HuH-7.5 (cell line): ENCODE measurements around the gene TH.
A peak's percentile ranks its signal among the peaks of the same experiment; 100 is the strongest.

Experiments used
- DNase-seq: peaks from one replicate; pipeline ENCODE4 v3.0.0; 2011; ENCODE audit warnings: low spot score

The TH gene

DNA sequence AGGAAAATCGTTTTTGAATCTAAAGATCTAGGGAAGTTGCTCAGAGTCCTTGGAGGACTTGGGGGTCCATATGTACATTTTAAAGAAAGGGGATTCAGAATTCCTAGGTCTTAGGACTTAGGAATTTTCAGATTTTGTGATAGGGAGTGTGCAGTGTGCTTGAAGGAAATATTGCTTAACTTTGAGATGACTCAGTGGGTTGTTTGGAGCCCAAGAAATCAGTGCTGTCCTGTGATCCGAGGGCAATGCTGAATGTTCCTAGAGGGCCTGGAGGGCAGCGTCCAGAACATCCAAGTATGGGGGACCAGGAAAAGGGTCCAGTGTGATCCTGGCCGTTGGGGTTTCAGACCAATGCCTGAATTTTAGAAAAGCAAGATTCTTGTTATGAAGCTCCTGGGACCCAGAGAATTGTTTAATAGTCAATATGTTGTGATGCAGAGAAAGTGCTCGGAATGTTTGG lies 29.3 kb downstream of the TH start:
- DNase-seq = no peak

DNA sequence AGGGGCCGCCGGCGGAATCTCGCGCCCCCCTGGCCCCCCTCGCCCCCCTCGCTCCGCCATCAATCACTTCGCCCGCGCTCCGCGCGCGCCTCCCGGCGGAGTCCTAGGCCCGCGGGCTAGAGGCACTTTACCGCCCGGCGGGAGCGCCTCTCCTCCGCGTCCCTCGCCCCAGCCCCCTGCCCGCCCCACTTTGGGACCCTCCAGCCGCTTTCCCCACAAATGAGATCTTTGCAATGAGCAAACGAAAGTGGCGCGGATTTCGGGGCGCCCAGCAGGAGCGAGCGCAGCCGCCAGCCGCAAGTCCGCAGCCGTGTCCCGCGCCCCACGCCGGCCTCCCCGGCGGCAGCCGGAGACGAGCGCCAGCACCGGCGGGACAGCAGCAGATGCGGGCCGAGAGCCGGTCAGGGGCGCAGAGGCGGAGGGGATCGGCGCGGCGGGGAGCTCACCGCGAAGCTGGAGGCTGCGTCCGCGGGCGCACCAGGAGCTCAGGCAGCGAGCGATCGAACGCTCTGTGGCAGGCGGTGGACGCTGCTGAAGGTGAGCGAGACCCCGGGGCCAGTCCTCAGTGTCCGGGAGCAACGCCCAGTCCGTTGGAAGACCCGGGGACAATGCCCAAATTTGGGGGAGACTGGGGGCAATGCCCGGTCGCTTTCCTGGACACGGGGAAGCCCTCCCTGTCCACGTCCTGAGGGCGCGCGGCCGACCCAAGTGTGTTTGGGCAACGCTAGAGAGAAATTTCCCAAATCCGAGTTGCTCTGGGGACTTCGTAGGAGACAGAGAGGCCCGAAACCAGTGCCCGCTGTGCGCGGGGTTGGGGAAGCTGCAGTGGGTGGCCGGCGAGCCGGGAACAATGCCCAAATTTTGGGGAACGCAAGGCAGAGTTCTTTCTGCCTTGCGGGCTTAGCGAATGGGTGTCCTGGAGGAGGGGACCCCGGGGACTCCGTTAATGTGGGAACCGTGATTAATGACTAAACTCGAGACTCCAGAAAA lies 30.9 kb downstream of the TH start:
- DNase-seq = no peak

DNA sequence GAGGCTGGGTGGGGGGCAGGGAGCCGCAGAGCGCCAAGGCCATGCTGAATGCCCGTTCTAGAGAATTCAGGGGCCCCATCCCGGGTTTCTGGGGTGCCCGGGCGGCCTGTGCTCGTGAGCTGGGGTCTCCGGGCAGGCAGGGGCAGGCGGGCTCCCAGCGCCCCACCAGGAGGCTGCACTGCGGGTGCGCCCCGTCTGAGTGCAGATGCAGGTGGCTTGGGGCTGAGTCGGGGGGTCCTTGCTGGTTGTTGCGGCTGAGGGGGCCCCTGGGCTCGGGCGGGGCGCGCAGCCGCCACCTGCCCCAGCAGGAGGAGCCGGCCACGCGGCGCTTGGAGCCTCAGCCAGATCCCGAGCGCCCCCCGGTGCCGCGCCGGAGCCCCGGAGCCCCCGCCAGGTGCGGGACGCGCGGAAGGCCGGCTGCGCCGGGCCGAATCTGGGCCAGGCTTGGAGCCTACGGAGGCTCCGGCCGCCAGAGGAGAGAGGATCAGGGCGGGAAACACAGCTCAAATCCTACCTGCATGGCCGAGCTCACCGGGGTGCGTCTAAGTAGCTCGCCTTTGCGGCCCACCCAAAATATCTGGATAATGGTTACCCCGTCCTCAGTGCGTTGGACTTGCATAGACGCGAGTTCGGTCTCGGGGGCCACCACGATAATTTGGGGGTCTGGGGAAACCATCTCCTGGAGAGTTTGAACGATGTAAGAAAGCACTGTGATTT lies 31.8 kb downstream of the TH start:
- DNase-seq = no peak

DNA sequence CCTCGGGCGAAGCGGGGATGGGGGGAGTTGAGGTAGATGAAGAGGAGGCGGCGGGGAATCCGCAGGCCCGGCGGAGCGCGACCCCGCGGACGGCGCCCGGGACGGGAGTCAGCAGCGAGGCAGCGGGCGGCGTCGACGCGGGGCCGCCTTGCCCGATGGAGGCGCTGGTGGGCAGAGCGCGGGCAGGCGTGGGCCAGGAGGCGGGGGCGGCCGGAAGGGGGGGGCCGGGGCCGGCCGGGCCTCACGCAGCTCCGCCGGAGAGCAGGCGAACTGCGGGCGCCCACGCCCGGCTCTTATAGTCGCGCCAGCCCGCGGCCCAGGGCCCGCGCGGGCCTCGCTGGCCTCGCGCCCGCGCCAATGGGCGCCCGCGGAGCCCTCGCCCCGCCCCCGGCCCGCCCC lies 32.5 kb downstream of the TH start, which contains the start of gene IGF2:
Gene IGF2, minus strand, starts transcription at position 267 of the 399 bp plus-strand sequence. CDS start 3,866 bp downstream, outside the sequence.
- DNase-seq = peak; percentile 77

DNA sequence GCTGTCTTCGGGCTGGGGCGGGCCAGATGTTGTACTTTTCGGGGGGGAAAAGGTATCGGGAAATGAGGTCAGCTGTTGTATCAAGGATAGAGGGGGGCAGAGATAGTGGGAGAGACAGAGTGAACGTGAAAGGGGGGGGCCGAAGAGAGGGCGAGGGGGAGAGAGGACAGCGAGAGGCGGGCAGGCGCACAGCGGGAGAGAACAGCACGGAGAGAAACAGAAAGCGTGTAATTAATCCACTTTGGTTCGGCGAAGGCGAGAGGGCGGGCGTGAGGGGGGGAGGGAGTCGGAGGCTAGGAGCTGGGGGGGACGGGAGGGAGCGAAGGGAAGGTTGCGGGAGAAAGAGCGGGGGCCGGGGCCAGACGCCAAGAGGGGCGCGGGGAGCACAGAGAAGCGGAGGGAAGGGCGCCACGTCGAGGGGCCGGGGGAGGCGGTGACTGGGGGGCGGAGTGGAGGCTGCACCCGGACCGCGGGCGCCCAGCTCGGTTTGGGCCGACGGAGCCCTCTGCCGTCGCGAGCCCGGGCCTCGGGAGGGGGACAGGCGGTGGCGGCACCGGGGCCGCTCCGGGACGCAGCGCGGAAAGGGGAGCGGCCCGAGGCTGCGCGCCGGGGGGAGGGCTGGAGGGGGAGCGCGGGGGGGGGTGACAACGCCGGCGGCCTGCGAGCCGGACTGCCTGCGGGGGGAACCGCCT lies 33.0 kb downstream of the TH start:
- DNase-seq = peak; percentile 76

DNA sequence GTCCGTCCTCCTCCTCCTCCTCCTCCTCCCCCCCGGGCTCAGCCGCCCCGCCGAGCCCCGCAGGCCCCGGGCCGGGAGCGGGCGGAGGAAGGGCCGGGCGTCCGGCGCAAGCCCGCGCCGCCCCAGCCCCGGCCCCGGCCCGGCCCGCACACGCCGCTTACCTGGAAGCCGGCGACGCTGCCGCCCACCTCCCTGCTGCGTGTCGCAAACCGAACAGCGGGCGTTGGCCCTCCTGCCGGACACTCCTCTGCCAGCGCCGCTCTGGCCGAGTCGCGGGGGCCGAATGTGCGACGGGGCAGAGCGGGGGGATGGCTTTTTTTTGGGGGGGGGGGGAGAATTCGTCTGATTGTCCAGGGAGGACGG lies 33.6 kb downstream of the TH start:
- DNase-seq = peak; percentile 72

DNA sequence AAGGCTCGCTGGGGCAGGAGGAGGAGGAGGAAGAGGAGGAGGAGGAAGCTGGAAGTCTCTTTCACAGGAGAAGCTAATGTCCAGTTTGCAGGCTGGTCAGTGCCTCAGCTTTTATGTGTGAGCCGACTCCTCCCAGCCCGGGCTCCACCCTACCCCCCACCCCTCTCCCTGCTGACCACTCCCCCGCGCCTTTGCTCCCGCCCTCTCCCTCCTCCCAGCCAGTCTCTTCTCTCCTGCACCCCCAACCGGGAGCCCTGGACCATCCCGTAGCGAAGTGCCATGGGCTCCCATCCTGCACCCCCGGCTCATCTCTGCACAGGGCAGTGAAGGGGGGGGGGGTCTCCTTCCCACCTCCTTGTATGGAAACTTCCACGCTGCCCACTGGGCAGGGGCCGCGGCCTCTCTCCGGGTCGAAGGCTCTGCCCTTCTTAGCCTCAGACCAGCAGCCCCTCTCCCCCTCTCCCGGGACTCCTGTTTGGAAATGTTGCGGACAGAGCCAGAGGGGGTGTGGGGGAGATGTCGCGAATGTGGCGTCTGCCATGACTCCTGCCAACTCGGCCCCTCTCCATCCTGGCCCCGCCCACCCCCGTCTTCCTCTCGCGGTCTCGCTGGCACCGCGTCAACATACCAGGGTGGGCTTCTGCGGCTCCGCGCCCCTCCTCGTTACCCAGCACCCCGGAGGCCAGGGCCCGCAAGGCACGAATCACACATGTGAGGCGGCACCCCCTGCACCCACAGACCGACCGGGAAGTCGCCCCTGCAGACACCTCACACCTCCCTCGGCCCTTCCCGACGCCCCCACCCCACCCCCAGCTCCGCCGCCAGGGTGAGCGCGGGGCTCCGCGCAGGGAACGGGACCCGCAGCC lies 34.2 kb downstream of the TH start:
- peak; percentile 98 for DNase-seq

DNA sequence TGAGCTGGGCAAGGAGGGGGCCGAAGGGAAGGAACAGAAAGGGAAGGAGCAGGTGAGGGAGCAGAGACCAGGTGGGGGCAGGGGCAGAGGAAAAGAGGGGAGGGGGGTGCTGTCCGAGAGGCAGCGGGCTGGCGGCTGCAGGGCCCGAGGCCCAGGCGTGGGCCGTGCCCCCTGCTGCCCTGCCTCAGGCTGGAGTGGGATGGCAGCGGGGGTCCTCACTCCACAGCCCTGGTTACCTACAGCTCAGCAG lies 34.7 kb downstream of the TH start:
- no peak for DNase-seq

DNA sequence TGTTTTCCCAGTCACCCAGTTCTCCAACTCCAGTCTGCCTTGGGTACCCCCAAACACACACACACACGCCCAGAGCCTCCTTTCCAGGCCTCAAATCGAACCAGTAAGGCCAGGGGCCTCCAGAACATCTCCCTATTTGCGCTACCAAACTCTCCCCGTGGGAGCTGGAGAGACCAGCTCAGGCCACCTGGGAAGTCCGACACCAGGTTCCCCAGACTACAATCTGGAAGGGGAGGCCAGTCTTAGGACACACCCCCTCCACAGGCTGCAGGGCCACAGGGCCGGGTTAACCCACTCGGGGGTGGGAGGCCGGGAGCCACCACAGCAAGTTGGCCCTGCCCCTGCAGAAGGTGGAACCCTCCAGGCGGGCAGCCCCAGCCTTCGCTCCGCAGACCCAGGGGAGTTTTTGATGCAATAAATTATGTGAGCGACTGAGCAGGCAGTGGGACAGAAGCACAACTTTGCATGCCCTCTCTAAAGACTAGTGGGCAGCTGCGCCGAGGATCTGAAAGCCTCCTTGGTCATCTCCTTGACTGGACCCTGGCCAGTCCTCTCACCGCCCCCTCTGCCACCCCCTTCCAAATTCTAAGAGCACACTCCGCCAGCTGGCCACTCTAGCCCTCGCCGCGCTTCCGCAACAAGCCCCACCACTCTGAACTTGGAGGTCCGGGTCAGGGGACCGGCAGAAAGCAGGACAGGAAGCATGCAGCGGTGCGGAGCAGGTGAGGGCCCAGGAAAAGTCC lies 35.2 kb downstream of the TH start:
- no peak for DNase-seq

DNA sequence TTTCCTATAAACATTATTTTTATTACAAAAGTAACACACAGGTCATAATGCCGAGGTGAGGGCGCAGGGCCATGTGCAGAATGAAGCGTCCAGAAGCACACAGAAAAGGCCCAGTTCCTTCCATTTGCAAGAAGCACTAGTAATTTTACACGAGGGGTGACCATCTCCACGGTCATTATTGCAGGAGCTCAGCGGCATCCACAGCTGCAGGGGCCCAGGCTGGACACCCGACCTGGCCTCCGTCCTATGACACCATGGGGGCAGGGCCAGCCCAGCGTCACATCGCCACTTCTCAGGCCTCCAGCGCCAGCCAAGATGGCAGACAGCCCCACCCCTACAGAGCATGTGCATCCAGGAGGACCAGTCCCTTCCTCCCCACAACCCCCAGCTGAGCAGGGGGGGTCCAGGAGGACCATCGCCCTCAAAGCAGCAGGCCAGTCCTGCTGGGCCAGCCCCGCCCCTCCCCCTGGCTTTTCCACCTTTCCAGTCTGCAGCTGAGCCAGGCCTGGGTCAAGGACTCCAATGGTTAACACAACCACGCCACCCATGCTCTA lies 35.9 kb downstream of the TH start:
- DNase-seq = no peak

DNA sequence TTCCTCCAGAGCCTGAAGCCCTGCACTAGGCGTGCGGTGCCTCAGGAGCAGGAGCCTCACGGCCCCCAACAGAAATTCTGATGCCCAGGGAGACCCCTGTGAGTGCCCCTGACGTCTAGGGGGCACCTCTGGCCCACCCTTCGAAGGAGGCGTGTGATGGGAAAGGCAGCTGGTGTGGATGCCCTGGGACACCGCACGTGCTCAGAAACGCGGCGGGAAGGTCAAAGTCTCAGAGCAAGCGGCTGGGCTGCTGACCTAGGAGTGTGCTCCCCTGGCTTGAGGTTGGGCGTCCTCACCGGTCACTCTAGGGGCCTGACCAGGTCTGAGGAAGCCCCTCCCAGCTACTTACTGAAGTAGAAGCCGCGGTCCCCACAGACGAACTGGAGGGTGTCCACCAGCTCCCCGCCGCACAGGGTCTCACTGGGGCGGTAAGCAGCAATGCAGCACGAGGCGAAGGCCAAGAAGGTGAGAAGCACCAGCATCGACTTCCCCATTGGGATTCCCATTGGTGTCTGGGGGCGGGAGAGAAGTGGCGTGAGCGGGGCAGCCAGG lies 36.5 kb downstream of the TH start:
- no peak for DNase-seq

DNA sequence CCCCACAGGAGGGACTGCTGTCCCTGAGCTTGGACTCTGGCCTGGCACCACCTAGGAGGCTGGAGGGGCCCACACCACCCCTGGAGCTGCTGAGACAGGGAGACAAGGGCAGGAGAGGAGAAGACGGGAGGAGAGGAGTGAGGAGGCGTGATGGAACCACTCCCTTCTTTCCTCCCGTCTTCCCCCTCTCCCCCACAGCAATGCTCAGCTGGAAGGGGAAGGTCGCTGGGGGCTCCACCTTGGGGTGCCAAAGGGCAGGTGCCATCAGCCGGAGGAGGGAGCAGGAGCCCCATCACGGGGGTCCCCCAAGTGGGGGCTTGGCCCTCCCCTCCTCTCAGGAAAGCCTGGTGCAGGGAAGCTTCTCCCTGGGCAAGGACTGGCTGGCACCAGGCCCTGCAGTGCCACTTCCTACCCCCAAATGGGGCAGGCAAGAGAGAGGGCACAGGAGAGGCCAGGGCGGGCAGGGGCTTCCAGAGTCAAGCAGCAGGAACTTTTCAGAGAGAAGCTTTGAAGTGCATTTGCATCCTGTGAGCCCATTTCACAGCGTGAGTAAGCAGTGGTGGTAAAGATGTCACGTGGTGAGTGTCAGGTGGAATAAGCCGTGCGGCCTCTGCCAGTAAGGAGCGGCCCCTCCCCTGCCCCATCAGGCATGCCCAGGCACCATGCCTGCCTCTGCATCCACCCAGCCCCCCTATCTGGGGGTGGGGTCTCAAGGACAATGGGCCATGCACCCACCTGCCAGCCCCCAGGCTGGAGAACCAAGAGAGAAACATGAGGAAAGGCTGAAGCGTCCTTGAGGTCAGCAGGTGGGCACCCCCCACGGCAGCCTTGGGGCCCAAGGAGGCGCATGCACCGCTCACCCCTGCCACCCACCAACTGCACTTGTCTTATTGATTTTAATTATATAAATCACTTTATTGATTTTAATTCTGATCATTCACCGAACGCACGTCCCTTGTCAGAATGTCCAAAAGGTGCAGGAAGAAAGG lies 37.3 kb downstream of the TH start:
- no peak for DNase-seq

DNA sequence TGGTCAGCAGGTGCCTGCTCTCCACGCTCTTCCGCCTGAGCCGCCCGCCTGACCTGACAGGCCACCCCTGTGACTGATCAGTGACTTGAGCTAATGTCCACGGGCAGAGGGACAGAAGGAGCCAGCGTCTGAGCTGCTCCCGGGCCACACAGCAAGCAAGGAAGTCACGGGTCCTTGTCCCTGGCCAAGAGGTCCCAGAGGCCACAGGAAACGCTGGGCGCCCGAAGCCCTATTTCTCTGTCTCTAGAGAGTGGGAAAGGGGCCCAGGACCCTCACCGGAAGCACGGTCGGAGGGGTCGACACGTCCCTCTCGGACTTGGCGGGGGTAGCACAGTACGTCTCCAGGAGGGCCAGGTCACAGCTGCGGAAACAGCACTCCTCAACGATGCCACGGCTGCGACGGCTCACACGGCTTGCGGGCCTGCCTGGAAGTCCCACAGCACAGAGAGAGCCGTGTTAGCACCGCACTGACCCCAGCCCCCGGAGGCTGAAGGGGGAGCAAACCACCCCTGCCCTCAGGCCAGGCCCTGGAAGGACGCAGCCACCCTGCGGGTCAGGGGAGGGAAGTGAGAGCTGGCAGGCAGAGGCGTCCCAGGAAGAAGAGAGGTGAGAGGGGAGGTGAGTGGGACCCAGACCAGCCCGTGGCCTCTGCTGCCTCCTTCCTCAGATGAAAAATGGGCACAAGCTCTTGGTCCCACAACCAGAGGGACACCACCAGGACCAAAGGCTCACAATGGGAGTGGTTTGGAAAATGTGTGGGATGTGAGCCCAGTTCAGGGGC lies 38.2 kb downstream of the TH start:
- no peak for DNase-seq

DNA sequence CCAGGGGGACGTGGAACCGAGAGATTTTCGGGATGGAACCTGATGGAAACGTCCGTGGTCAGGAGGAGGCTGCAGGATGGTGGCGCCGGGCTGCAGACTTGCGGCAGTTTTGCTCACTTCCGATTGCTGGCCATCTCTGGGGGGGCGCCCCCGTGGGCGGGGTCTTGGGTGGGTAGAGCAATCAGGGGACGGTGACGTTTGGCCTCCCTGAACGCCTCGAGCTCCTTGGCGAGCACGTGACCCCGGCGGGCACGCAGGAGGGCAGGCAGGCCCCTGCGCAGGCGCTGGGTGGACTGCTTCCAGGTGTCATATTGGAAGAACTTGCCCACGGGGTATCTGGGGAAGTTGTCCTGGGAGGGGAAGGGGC lies 38.8 kb downstream of the TH start:
- DNase-seq = no peak

DNA sequence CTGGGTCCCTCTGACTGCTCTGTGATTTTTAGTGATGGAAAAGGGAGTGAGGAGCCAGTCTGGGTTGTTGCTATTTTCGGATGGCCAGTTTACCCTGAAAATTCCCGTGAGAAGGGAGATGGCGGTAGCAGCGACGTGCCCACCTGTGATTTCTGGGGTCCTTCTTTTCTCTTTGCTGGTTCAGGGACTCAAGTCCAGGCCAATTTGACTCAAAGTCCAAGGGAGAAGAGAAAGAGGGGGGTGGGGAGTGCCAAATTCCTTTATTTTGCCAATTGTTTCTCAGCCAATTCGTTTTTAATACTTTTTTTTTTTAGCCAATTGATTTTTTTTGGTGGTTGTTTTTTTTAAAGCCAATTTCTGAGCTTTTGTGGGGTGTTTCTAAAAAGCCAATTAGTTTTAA lies 39.4 kb downstream of the TH start:
- DNase-seq = no peak

DNA sequence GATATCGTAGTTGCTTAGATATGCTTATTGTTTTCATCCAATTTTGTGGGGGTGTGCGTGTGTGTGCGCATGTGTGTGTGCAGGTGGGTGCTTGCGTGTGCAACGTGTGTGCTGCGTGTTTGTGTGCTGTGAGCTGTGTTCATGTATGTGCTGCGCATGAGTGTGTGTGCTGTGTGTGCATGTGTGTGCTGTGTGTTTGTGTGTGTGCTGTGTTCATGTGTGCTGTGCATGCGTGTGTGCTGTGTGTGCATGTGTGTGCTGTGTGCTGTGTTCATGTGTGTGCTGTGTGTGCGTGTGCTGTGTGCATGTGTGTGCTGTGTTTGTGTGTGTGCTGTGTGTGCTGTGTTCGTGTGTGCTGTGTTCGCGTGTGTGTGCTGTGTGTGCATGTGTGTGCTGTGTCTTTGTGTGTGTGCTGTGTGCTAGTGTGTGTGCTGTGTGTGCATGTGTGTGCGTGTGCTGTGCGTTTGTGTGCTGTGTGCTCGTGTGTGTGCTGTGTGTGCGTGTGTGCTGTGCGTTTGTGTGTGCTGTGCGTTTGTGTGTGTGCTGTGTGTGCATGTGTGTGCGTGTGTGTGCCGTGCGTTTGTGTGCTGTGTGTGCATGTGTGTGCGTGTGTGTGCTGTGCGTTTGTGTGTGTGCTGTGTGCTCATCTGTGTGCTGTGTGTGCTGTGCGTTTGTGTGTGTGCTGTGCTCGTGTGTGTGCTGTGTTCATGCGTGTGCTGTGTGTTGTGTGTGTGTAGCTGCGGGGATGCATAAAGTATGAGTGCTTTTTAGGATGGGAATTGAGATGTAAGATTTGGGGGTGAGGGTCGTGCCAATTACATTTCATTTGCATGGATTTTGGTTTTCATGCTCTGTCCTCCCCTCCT lies 40.0 kb downstream of the TH start:
- DNase-seq = no peak

DNA sequence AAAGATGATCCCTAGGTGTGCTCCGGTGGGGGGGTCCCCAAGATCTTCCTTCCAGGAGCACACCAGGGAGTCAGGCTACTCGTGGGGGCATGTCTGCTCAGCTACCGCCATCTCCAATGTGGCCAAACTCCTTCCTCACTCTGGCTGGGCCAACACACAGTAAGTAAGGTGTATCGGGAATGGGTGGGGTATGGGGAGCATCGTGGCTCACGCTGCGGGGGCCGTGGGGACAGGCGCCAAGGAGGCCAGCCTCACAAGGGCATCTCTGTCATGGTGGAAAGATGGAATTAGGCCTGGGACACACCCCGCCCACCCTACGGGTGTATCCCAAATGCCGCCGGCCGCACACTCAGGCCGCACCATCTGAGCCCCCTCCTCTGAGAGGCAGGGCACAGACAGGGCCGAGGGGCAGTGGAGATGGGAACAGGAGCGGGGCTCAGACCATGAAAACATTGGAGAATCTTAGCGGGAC lies 40.7 kb downstream of the TH start:
- no peak for DNase-seq
